IMR-90 (cell line): ENCODE measurements around the gene SNX15. TPM values are rescaled to one million over a fixed set of nuclear protein-coding genes. Genes with fewer than 3 reads are reported as not detected.
"Not testable (repeated sequence)": the region's sequence is repeated elsewhere in the genome, so short reads cannot be mapped to it uniquely, and the experiment has no call there.

Experiments
- ATAC-seq: fragments of 200-7000 bp; cut with Tn5 transposase; 2 replicates; pipeline ENCODE4 v1.9.1; 2020; ENCODE audit warnings: low read depth, mild to moderate bottlenecking, moderate library complexity
- BruUV-seq: library from RNA; stranded (reverse); fragments of 400-500 nt; replicated peaks from 2 replicates; lab custom pipeline; 2021; lab: Mats Ljungman, UMichigan
- CTCF ChIA-PET: fragments of 300-600 bp; formaldehyde crosslinking; extraction: SDS; loops from one replicate; lab custom pipeline; 2021; ENCODE audit warnings: antibody characterized with exemption; lab: Yijun Ruan, JAX
- POLR2A ChIA-PET: fragments of 300-600 bp; sonication (Branson Sonifier 250); formaldehyde crosslinking; loops from one replicate; lab custom pipeline; 2022; ENCODE audit warnings: antibody characterized with exemption; ENCODE audit not compliant: unreplicated experiment; lab: Charles Lee
- DNase-seq: peaks from one replicate; pipeline ENCODE4 v3.0.0; 2013
- H2AFZ ChIP-seq: replicated peaks from 2 replicates; pipeline ENCODE3; 2013; ENCODE audit warnings: low read length, mild to moderate bottlenecking; ENCODE audit not compliant: poor library complexity
- H2AK5ac ChIP-seq: 2 replicates; pipeline ENCODE4 v1.6.1; 2013; ENCODE audit warnings: low read depth, low read length, inconsistent platforms
- H2AK9ac ChIP-seq: replicated peaks from 2 replicates; pipeline ENCODE3; 2013; ENCODE audit warnings: mild to moderate bottlenecking, low read depth, low read length, moderate library complexity; ENCODE audit not compliant: poor library complexity
- H2BK120ac ChIP-seq: 2 replicates; pipeline ENCODE4 v1.6.1; 2013; ENCODE audit warnings: low read depth, low read length, inconsistent platforms
- H2BK15ac ChIP-seq: 3 replicates; pipeline ENCODE4 v1.6.1; 2013; ENCODE audit warnings: low read depth, low read length, inconsistent platforms
- H2BK20ac ChIP-seq: 2 replicates; pipeline ENCODE4 v1.6.1; 2013; ENCODE audit warnings: low read depth, mild to moderate bottlenecking, inconsistent platforms, low read length, moderate library complexity
- H2BK5ac ChIP-seq: 2 replicates; pipeline ENCODE4 v1.6.1; 2013; ENCODE audit warnings: mild to moderate bottlenecking, low read depth, low read length, inconsistent platforms; ENCODE audit not compliant: poor library complexity, severe bottlenecking
- H3K14ac ChIP-seq: replicated peaks from 2 replicates; pipeline ENCODE4 v1.6.1; 2013; ENCODE audit warnings: low read depth, low read length, inconsistent platforms
- H3K18ac ChIP-seq: 2 replicates; pipeline ENCODE4 v1.6.1; 2013; ENCODE audit warnings: low read depth, low read length, control low read depth
- H3K23ac ChIP-seq: 2 replicates; pipeline ENCODE4 v1.6.1; 2013; ENCODE audit warnings: low read depth, low read length, inconsistent platforms
- H3K27ac ChIP-seq: 2 replicates; pipeline ENCODE4 v1.5.1; 2013; ENCODE audit warnings: mild to moderate bottlenecking, control low read depth, low read length; ENCODE audit not compliant: insufficient read depth
- H3K27me3 ChIP-seq: 2 replicates; pipeline ENCODE4 v1.6.1; 2013; ENCODE audit warnings: low read length; ENCODE audit not compliant: control insufficient read depth, insufficient read depth
- H3K36me3 ChIP-seq: 2 replicates; pipeline ENCODE4 v1.6.1; 2013; ENCODE audit warnings: low read length, mixed read lengths; ENCODE audit not compliant: control insufficient read depth, insufficient read depth
- H3K4ac ChIP-seq: 2 replicates; pipeline ENCODE4 v1.6.1; 2013; ENCODE audit warnings: low read depth, low read length, inconsistent platforms
- H3K4me1 ChIP-seq: 2 replicates; pipeline ENCODE4 v1.6.1; 2013; ENCODE audit warnings: low read length, mixed read lengths; ENCODE audit not compliant: control insufficient read depth, insufficient read depth
- H3K4me2 ChIP-seq: 2 replicates; pipeline ENCODE4 v1.6.1; 2013; ENCODE audit warnings: low read depth, mild to moderate bottlenecking, control low read depth, low read length, moderate library complexity
- H3K4me3 ChIP-seq: 2 replicates; pipeline ENCODE4 v1.5.1; 2013; ENCODE audit warnings: low read depth, mild to moderate bottlenecking, control low read depth, low read length, moderate library complexity; ENCODE audit not compliant: insufficient read depth
- H3K56ac ChIP-seq: 2 replicates; pipeline ENCODE4 v1.6.1; 2013; ENCODE audit warnings: low read length, inconsistent platforms; ENCODE audit not compliant: insufficient read depth; ENCODE audit errors: extremely low read depth
- H3K79me1 ChIP-seq, 2 experiments: 2 replicates each; pipeline ENCODE4 v1.6.1; 2013; ENCODE audit warnings: low read length in 2 of 2, inconsistent platforms in 1 of 2, low read depth in 1 of 2
- H3K9ac ChIP-seq: 2 replicates; pipeline ENCODE4 v1.6.1; 2013; ENCODE audit warnings: low read depth, low read length, control low read depth
- H3K9me1 ChIP-seq: 2 replicates; pipeline ENCODE4 v1.6.1; 2013; ENCODE audit warnings: low read length, inconsistent platforms; ENCODE audit not compliant: insufficient read depth
- H3K9me3 ChIP-seq: 2 replicates; pipeline ENCODE4 v1.6.1; 2013; ENCODE audit warnings: low read length; ENCODE audit not compliant: control insufficient read depth, insufficient read depth
- H4K20me1 ChIP-seq: 2 replicates; pipeline ENCODE4 v1.6.1; 2013; ENCODE audit warnings: low read length, inconsistent platforms; ENCODE audit not compliant: insufficient read depth
- H4K5ac ChIP-seq: 2 replicates; pipeline ENCODE4 v1.6.1; 2013; ENCODE audit warnings: mild to moderate bottlenecking, low read depth, low read length, control low read depth
- H4K8ac ChIP-seq, 2 experiments: 2 replicates each; pipeline ENCODE4 v1.6.1; 2013; ENCODE audit warnings: low read depth in 2 of 2, low read length in 2 of 2, control low read depth in 1 of 2, inconsistent platforms in 1 of 2
- H4K91ac ChIP-seq: 2 replicates; pipeline ENCODE4 v1.6.1; 2013; ENCODE audit warnings: low read depth, low read length, inconsistent platforms; ENCODE audit not compliant: insufficient read depth
- MXI1 ChIP-seq: IDR thresholded peaks from 2 replicates; pipeline ENCODE4 v1.6.1; 2012; ENCODE audit warnings: low read depth, mild to moderate bottlenecking, low read length, moderate library complexity, borderline replicate concordance
- NFE2L2 ChIP-seq: fragments of 150-350 bp; IDR thresholded peaks from 2 replicates; pipeline ENCODE4 v1.6.1; 2016; ENCODE audit warnings: low read depth, mild to moderate bottlenecking, low read length
- RCOR1 ChIP-seq: IDR thresholded peaks from 2 replicates; pipeline ENCODE4 v1.6.1; 2012; ENCODE audit warnings: mild to moderate bottlenecking, low read length, improper control_type of control experiment; ENCODE audit not compliant: insufficient replicate concordance
- WGBS, 2 experiments: methylation state at CpG; one replicate each; pipeline versions ENCODE4 v1.1.5 to v1.1.7; 2013; ENCODE audit warnings: missing lambda C conversion rate in 2 of 2; ENCODE audit not compliant: insufficient read length in 1 of 2; ENCODE audit errors: extremely low coverage in 2 of 2; 5-methylcytosine and 5-hydroxymethylcytosine counted together
- dilution Hi-C: fragments of 300-500 bp; cut with HindIII; formaldehyde crosslinking; loops from one replicate; pipeline ENCODE4 v1.14.3; 2018; ENCODE audit warnings: low sequenced_read_pairs; ENCODE audit not compliant: unreplicated experiment
- in situ Hi-C: fragments of 300-500 bp; cut with MboI; formaldehyde crosslinking; loops from 3 replicates; pipeline ENCODE4 v1.14.3; 2019; ENCODE audit warnings: low sequenced_read_pairs, inconsistent platforms, mixed read lengths
- intact Hi-C: fragments of 100-400 bp; cut with micrococcal nuclease; formaldehyde crosslinking; loops from 2 replicates; pipeline ENCODE4 v1.10.0; 2022
- polyA plus RNA-seq, 3 experiments: library from polyadenylated mRNA; depleted of rRNA; stranded (reverse); fragments of >200 nt; gene quantifications; 2 replicates each; pipeline ENCODE4 v1.2.3, GENCODE V29; 2012; ENCODE audit warnings: low replicate concordance in 1 of 3
- total RNA-seq: library from RNA; depleted of rRNA; stranded (reverse); fragments of >200 nt; gene quantifications from 2 replicates; pipeline ENCODE4 v1.2.3, GENCODE V29; 2012

SNX15 gene
- total and polyA plus RNA-seq, 2 of the 4 experiments (the other 2 are of a cell fraction): 9.0 to 16.3 TPM

GRCh38 chr11:65003282-65003681, 24.0 kb upstream of the SNX15 start:
- H4K91ac ChIP-seq: no peak overlapping the region
- H3K9me1 ChIP-seq: peaks cover 11% of the 10 kb centered on the region
- no peak overlapping the region for H4K8ac ChIP-seq
- H3K4me1 ChIP-seq: peaks cover 5% of the 10 kb centered on the region; the same call in 1 of the 2 replicates
- no peaks in the 10 kb centered on the region for H3K36me3 ChIP-seq
- CTCF ChIA-PET: no interaction called here
- in situ Hi-C loops: loop anchor here (10.0 kb wide), 1 partner anchor 158 kb away; the partner anchor contains the start of gene CDC42BPG
- no peaks in the 10 kb centered on the region for H3K27me3 ChIP-seq
- ATAC-seq (peak; percentile 55), DNase-seq (peak; percentile 66)
- TF ChIP-seq NFE2L2 (no peak), MXI1 (peak; percentile 73; the same call in 1 of the 2 replicates), RCOR1 (peak; percentile 56)
- intact Hi-C loops: no loop called here
- H3K4me3 ChIP-seq: no peak overlapping the region
- H3K4me2 ChIP-seq: no peak overlapping the region
- no peaks in the 10 kb centered on the region for H3K9me3 ChIP-seq
- H3K4ac ChIP-seq: no peak overlapping the region
- H4K5ac ChIP-seq: no peak overlapping the region
- no peak overlapping the region for H2AK5ac ChIP-seq
- no peak overlapping the region for H2BK15ac ChIP-seq
- no peak overlapping the region for H3K27ac ChIP-seq
- no peak overlapping the region for H3K23ac ChIP-seq
- H3K56ac ChIP-seq: no peak overlapping the region
- POLR2A ChIA-PET: no interaction called here
- 80% methylated on average over 1 of the region's 7 CpGs; no CpG with 5 or more reads in 1 of the 2 experiments for WGBS, 2 experiments
- H2BK5ac ChIP-seq: no peak overlapping the region
- no peak overlapping the region for H3K14ac ChIP-seq
- H3K9ac ChIP-seq: no peak overlapping the region
- peak overlapping the region; percentile 21 for H2AFZ ChIP-seq
- H3K18ac ChIP-seq: no peak overlapping the region
- no peak overlapping the region for H2AK9ac ChIP-seq
- no peaks in the 10 kb centered on the region for H4K20me1 ChIP-seq
- dilution Hi-C loops: no loop called here
- H2BK20ac ChIP-seq: no peak overlapping the region
- BruUV-seq: no TSS peak
- H3K79me1 ChIP-seq: no peaks in the 10 kb centered on the region; a peak in 1 of 4 replicates
- H2BK120ac ChIP-seq: no peak overlapping the region

GRCh38 chr11:65003968-65004367, 23.3 kb upstream of the SNX15 start:
- intact Hi-C loops, H3K9ac ChIP-seq, H3K18ac ChIP-seq, H4K8ac ChIP-seq, DNase-seq, H4K91ac ChIP-seq, H3K27ac ChIP-seq, POLR2A ChIA-PET, H3K23ac ChIP-seq, H2BK5ac ChIP-seq, BruUV-seq, H3K4ac ChIP-seq, H2AK5ac ChIP-seq, H3K4me3 ChIP-seq, H3K9me3 ChIP-seq, dilution Hi-C loops, H2AFZ ChIP-seq, H2BK15ac ChIP-seq, H3K4me2 ChIP-seq, H3K36me3 ChIP-seq, H3K79me1 ChIP-seq, H3K27me3 ChIP-seq, H2BK20ac ChIP-seq, H2BK120ac ChIP-seq, H3K56ac ChIP-seq, H3K4me1 ChIP-seq, H4K5ac ChIP-seq, H2AK9ac ChIP-seq, H3K14ac ChIP-seq, H4K20me1 ChIP-seq, ATAC-seq, CTCF ChIA-PET: not testable (repeated sequence)
- peaks cover 11% of the 10 kb centered on the region for H3K9me1 ChIP-seq
- WGBS, 2 experiments: 40% methylated on average over 1 of the region's 3 CpGs; no CpG with 5 or more reads in 1 of the 2 experiments
- in situ Hi-C loops: loop anchor here (10.0 kb wide), 1 partner anchor 159 kb away; the partner anchor contains the start of gene CDC42BPG
